Chondrocyte (in vitro differentiated cells): ENCODE results near the gene CYP21A2. TPM values are rescaled to one million over a fixed set of nuclear protein-coding genes. Genes with fewer than 3 reads are reported as not detected.

ENCODE experiments used
- DNase-seq: peaks from one replicate; pipeline ENCODE4 v3.0.0; 2021; ENCODE audit warnings: mixed read lengths, low spot score
- H3K27ac Mint-ChIP-seq: one replicate; pipeline ENCODE4 v1.8.0; 2021; ENCODE audit warnings: mild to moderate bottlenecking, moderate library complexity, mixed read lengths; ENCODE audit not compliant: unreplicated experiment
- H3K27me3 Mint-ChIP-seq: 2 replicates; pipeline ENCODE4 v1.8.0; 2021; ENCODE audit warnings: low read depth, mixed read lengths
- H3K36me3 Mint-ChIP-seq: 2 replicates; pipeline ENCODE4 v1.8.0; 2021; ENCODE audit warnings: low read depth, mixed read lengths
- H3K4me1 Mint-ChIP-seq: 2 replicates; pipeline ENCODE4 v1.8.0; 2021; ENCODE audit warnings: low read depth, mild to moderate bottlenecking, mixed read lengths
- H3K4me3 Mint-ChIP-seq: one replicate; pipeline ENCODE4 v1.8.0; 2021; ENCODE audit warnings: mild to moderate bottlenecking, moderate library complexity, mixed read lengths; ENCODE audit not compliant: unreplicated experiment
- H3K9me3 Mint-ChIP-seq: 2 replicates; pipeline ENCODE4 v1.8.0; 2021; ENCODE audit warnings: low read depth, mixed read lengths
- CTCF ChIP-seq: fragments of 200-600 bp; sonication (generic); IDR thresholded peaks from 2 replicates; pipeline ENCODE4 v1.5.0; 2021; ENCODE audit warnings: antibody characterized with exemption, mild to moderate bottlenecking, moderate library complexity
- total RNA-seq: library from RNA; stranded (reverse); gene quantifications from 3 replicates; pipeline ENCODE4 v1.2.1, GENCODE V29; 2021

The CYP21A2 gene
- total RNA-seq, 1 donor from 2014 or later: 0.30 TPM

GRCh38 chr6:32075781-32076180, 37.6 kb downstream of the CYP21A2 start:
- Mint-ChIP-seq H3K9me3 (no peaks in the 10 kb centered on the region), H3K27me3 (peaks cover 6% of the 10 kb centered on the region), H3K4me1 (peaks cover 34% of the 10 kb centered on the region), H3K36me3 (peaks cover 2% of the 10 kb centered on the region), H3K27ac (peak overlapping the region; percentile 64), H3K4me3 (no peak overlapping the region)
- no peak for DNase-seq
- TF ChIP-seq CTCF: no peak

GRCh38 chr6:32076321-32076809, 38.1 kb downstream of the CYP21A2 start:
- Mint-ChIP-seq H3K4me1 (peaks cover 40% of the 10 kb centered on the region), H3K4me3 (no peak overlapping the region), H3K27ac (peak overlapping the region; percentile 64), H3K9me3 (no peaks in the 10 kb centered on the region), H3K27me3 (peaks cover 2% of the 10 kb centered on the region), H3K36me3 (no peaks in the 10 kb centered on the region)
- DNase-seq: no peak
- no peak for TF ChIP-seq CTCF

GRCh38 chr6:32079566-32080290, 41.5 kb downstream of the CYP21A2 start:
- TF ChIP-seq CTCF: no peak
- peaks cover 20% of the 10 kb centered on the region for H3K27me3 Mint-ChIP-seq
- no peak for DNase-seq
- H3K36me3 Mint-ChIP-seq: peaks cover 2% of the 10 kb centered on the region
- peaks cover 50% of the 10 kb centered on the region for H3K4me1 Mint-ChIP-seq
- no peak overlapping the region for H3K4me3 Mint-ChIP-seq
- no peaks in the 10 kb centered on the region for H3K9me3 Mint-ChIP-seq
- peak overlapping the region; percentile 47 for H3K27ac Mint-ChIP-seq

GRCh38 chr6:32081168-32081990, 43.2 kb downstream of the CYP21A2 start:
- peaks cover 40% of the 10 kb centered on the region for H3K4me1 Mint-ChIP-seq
- H3K4me3 Mint-ChIP-seq: no peak overlapping the region
- H3K27ac Mint-ChIP-seq: peak overlapping the region; percentile 68
- H3K9me3 Mint-ChIP-seq: no peaks in the 10 kb centered on the region
- no peak for DNase-seq
- peaks cover 2% of the 10 kb centered on the region for H3K36me3 Mint-ChIP-seq
- H3K27me3 Mint-ChIP-seq: peaks cover 29% of the 10 kb centered on the region
- TF ChIP-seq CTCF: no peak

- no peaks in the 10 kb centered on the region for H3K9me3 Mint-ChIP-seq
- peaks cover 31% of the 10 kb centered on the region for H3K27me3 Mint-ChIP-seq
- peaks cover 2% of the 10 kb centered on the region for H3K36me3 Mint-ChIP-seq
- H3K27ac Mint-ChIP-seq: peak overlapping the region; percentile 59
- peaks cover 44% of the 10 kb centered on the region for H3K4me1 Mint-ChIP-seq
- no peak for TF ChIP-seq CTCF
- no peak for DNase-seq
- no peak overlapping the region for H3K4me3 Mint-ChIP-seq
Measured at GRCh38 chr6:32082478-32082877, 44.3 kb downstream of the CYP21A2 start.
